Mesodermal cell (in vitro differentiated cells): ENCODE results near the gene MLEC.
A peak's percentile ranks its signal among the peaks of the same experiment; 100 is the strongest.

ENCODE experiments used
- H3K27ac ChIP-seq: 2 replicates; pipeline ENCODE4 v1.7.0; 2013; ENCODE audit warnings: mild to moderate bottlenecking, low read depth, low read length, moderate library complexity; ENCODE audit not compliant: severe bottlenecking
- H3K36me3 ChIP-seq: 2 replicates; pipeline ENCODE4 v1.7.1; 2013; ENCODE audit warnings: mild to moderate bottlenecking, low read length, moderate library complexity; ENCODE audit not compliant: control insufficient read depth, insufficient read depth
- H3K4me1 ChIP-seq: one replicate; pipeline ENCODE4 v1.7.1; 2013; ENCODE audit warnings: mild to moderate bottlenecking, low read length; ENCODE audit not compliant: insufficient read depth, control insufficient read depth, poor library complexity, severe bottlenecking
- H3K4me3 ChIP-seq: 2 replicates; pipeline ENCODE4 v1.7.0; 2013; ENCODE audit warnings: low read length, control low read depth, mild to moderate bottlenecking; ENCODE audit not compliant: insufficient read depth, poor library complexity, severe bottlenecking; ENCODE audit errors: extremely low read depth
- H3K9me3 ChIP-seq: 2 replicates; pipeline ENCODE4 v1.7.1; 2013; ENCODE audit warnings: mild to moderate bottlenecking, low read length, moderate library complexity; ENCODE audit not compliant: control insufficient read depth
- WGBS, 2 experiments: methylation state at CpG; one replicate each; pipeline ENCODE4 v1.1.5; 2013; ENCODE audit warnings: missing lambda C conversion rate in 2 of 2; ENCODE audit not compliant: insufficient coverage in 2 of 2; 5-methylcytosine and 5-hydroxymethylcytosine counted together

Gene MLEC

GRCh38 chr12:120680165-120680738, 6.7 kb upstream of the MLEC start:
- no peak overlapping the region for H3K27ac ChIP-seq
- H3K4me1 ChIP-seq = peaks cover 4% of the 10 kb centered on the region
- no peaks in the 10 kb centered on the region for H3K36me3 ChIP-seq
- WGBS, 2 experiments = 67 to 80% methylated on average over 3 to 4 of the region's 5 CpGs
- no peaks in the 10 kb centered on the region for H3K9me3 ChIP-seq
- H3K4me3 ChIP-seq = no peak overlapping the region

- Histone ChIP-seq H3K27ac (no peak overlapping the region), H3K4me3 (no peak overlapping the region), H3K36me3 (no peaks in the 10 kb centered on the region), H3K4me1 (peaks cover 5% of the 10 kb centered on the region), H3K9me3 (no peaks in the 10 kb centered on the region)
- 87 to 89% methylated on average over 7 to 8 of the region's 8 CpGs for WGBS, 2 experiments
Measured at GRCh38 chr12:120684523-120684932, 2.4 kb upstream of the MLEC start.

GRCh38 chr12:120685522-120685921, 1.4 kb upstream of the MLEC start:
- 100% methylated on average over 1 of the region's 3 CpGs; no CpG with 5 or more reads in 1 of the 2 experiments for WGBS, 2 experiments
- Histone ChIP-seq H3K4me3 (peak overlapping the region; percentile 91), H3K9me3 (no peaks in the 10 kb centered on the region), H3K4me1 (peaks cover 7% of the 10 kb centered on the region), H3K36me3 (no peaks in the 10 kb centered on the region), H3K27ac (no peak overlapping the region)

- Histone ChIP-seq H3K27ac (peak overlapping the region; percentile 96), H3K36me3 (no peaks in the 10 kb centered on the region), H3K4me3 (peak overlapping the region; percentile 91), H3K9me3 (no peaks in the 10 kb centered on the region), H3K4me1 (peaks cover 11% of the 10 kb centered on the region)
- WGBS, 2 experiments = 0% methylated on average over 38 to 44 of the region's 46 CpGs
Measured at GRCh38 chr12:120686151-120686689, 729 bp upstream of the MLEC start.

GRCh38 chr12:120687578-120688289, 785 bp downstream of the MLEC start:
- Histone ChIP-seq H3K36me3 (peaks cover 1% of the 10 kb centered on the region), H3K9me3 (no peaks in the 10 kb centered on the region), H3K4me1 (peaks cover 19% of the 10 kb centered on the region), H3K4me3 (peak overlapping the region; percentile 91), H3K27ac (peak overlapping the region; percentile 96)
- whole genome bisulfite sequencing, 2 experiments = 0 to 1% methylated on average over 20 to 24 of the region's 31 CpGs

GRCh38 chr12:120688527-120689071, 1.6 kb downstream of the MLEC start:
- peaks cover 9% of the 10 kb centered on the region for H3K36me3 ChIP-seq
- no peaks in the 10 kb centered on the region for H3K9me3 ChIP-seq
- H3K27ac ChIP-seq = no peak overlapping the region
- H3K4me3 ChIP-seq = peak overlapping the region; percentile 91
- H3K4me1 ChIP-seq = peaks cover 19% of the 10 kb centered on the region
- WGBS, 2 experiments = 61 to 77% methylated on average over 3 to 4 of the region's 6 CpGs

- H3K4me3 ChIP-seq = peak overlapping the region; percentile 91
- peaks cover 19% of the 10 kb centered on the region for H3K4me1 ChIP-seq
Measured at GRCh38 chr12:120689397-120690082, 2.6 kb downstream of the MLEC start.

GRCh38 chr12:120690083-120690450, 3.1 kb downstream of the MLEC start:
- no peaks in the 10 kb centered on the region for H3K9me3 ChIP-seq
- 88 to 100% methylated on average over 1 of the region's 2 CpGs for WGBS, 2 experiments
- H3K36me3 ChIP-seq = peaks cover 23% of the 10 kb centered on the region
- no peak overlapping the region for H3K4me3 ChIP-seq
- peaks cover 19% of the 10 kb centered on the region for H3K4me1 ChIP-seq
- H3K27ac ChIP-seq = no peak overlapping the region

More at GRCh38 chr12:120689397-120690082, 2.6 kb downstream of the MLEC start:
- H3K9me3 ChIP-seq = no peaks in the 10 kb centered on the region
- no peak overlapping the region for H3K27ac ChIP-seq
- WGBS, 2 experiments = 54 to 59% methylated on average over 5 of the region's 6 CpGs
- peaks cover 18% of the 10 kb centered on the region for H3K36me3 ChIP-seq

- Histone ChIP-seq H3K36me3 (peaks cover 32% of the 10 kb centered on the region), H3K4me1 (peaks cover 19% of the 10 kb centered on the region), H3K27ac (no peak overlapping the region), H3K4me3 (no peak overlapping the region), H3K9me3 (no peaks in the 10 kb centered on the region)
- WGBS, 2 experiments = 80 to 100% methylated on average over 1 of the region's 3 CpGs
Measured at GRCh38 chr12:120690978-120691377, 4.0 kb downstream of the MLEC start.

- no peaks in the 10 kb centered on the region for H3K9me3 ChIP-seq
- peaks cover 48% of the 10 kb centered on the region for H3K36me3 ChIP-seq
- H3K27ac ChIP-seq = peak overlapping the region; percentile 36
- H3K4me3 ChIP-seq = no peak overlapping the region
- 81 to 85% methylated on average over 4 to 9 of the region's 11 CpGs for WGBS, 2 experiments
- H3K4me1 ChIP-seq = peaks cover 19% of the 10 kb centered on the region
Measured at GRCh38 chr12:120692524-120693033, 5.6 kb downstream of the MLEC start.
